Muscle layer of duodenum (tissue), 2 donors: Measurements from ENCODE around the gene DNAJC13.
"Not testable (repeated sequence)": the region's sequence is repeated elsewhere in the genome, so short reads cannot be mapped to it uniquely, and the experiment has no call there.

Experiments
- H3K27ac ChIP-seq: one replicate; pipeline ENCODE4 v1.7.0; 2013; ENCODE audit warnings: mild to moderate bottlenecking, low read length
- H3K27me3 ChIP-seq: one replicate; pipeline ENCODE4 v1.7.0; 2013; ENCODE audit warnings: low read depth, mild to moderate bottlenecking, control low read depth, low read length
- H3K36me3 ChIP-seq, 2 donors: one replicate each; pipeline ENCODE4 v1.7.0; 2013; ENCODE audit warnings: low read length in 2 of 2, control low read depth in 1 of 2, mild to moderate bottlenecking in 1 of 2; ENCODE audit not compliant: insufficient read depth in 2 of 2, control insufficient read depth in 1 of 2
- H3K4me1 ChIP-seq, 2 donors: one replicate each; pipeline ENCODE4 v1.7.0; 2013; ENCODE audit warnings: low read length in 2 of 2, mild to moderate bottlenecking in 2 of 2, control low read depth in 1 of 2, moderate library complexity in 1 of 2; ENCODE audit not compliant: insufficient read depth in 2 of 2, control insufficient read depth in 1 of 2
- H3K4me3 ChIP-seq, 2 donors: one replicate each; pipeline ENCODE4 v1.7.0; 2013; ENCODE audit warnings: low read length in 2 of 2, low read depth in 1 of 2, mild to moderate bottlenecking in 1 of 2
- H3K9me3 ChIP-seq, 2 donors: one replicate each; pipeline ENCODE4 v1.7.0; 2013; ENCODE audit warnings: low read length in 2 of 2, control low read depth in 1 of 2, mild to moderate bottlenecking in 1 of 2; ENCODE audit not compliant: control insufficient read depth in 1 of 2
- donor health status: healthy.

Gene DNAJC13

DNA sequence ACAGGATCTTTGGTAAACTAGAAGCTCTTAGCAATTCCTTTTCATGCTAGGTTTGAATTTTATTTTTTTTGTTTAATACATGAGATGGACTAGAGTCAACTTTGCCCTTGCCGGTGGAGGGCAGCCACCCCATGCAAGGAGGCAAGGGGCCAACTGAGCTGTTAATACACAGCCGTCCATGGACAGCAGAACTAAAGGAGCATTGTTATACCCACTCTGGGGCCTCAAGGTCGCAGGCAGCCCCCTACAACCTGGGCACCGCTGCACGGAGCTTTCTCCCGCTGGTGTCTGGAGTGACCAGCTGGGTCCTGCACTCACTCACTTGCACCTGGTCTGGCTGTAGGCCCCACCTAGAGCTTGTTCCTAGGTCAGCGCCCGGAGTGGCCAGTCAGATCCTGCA, 131.9 kb downstream of the DNAJC13 start:
- no peak overlapping the region for H3K4me3 ChIP-seq
- H3K4me1 ChIP-seq = peaks cover 6 to 7% of the 10 kb centered on the region in 2 donors
- H3K9me3 ChIP-seq = no peaks in the 10 kb centered on the region
- H3K36me3 ChIP-seq = no peaks in the 10 kb centered on the region
- H3K27me3 ChIP-seq = no peaks in the 10 kb centered on the region
- H3K27ac ChIP-seq = no peak overlapping the region

- H3K27ac ChIP-seq = no peak overlapping the region
These were observed 132.7 kb downstream of the DNAJC13 start for GRCh38 chr3:132549890-132550578.

DNA sequence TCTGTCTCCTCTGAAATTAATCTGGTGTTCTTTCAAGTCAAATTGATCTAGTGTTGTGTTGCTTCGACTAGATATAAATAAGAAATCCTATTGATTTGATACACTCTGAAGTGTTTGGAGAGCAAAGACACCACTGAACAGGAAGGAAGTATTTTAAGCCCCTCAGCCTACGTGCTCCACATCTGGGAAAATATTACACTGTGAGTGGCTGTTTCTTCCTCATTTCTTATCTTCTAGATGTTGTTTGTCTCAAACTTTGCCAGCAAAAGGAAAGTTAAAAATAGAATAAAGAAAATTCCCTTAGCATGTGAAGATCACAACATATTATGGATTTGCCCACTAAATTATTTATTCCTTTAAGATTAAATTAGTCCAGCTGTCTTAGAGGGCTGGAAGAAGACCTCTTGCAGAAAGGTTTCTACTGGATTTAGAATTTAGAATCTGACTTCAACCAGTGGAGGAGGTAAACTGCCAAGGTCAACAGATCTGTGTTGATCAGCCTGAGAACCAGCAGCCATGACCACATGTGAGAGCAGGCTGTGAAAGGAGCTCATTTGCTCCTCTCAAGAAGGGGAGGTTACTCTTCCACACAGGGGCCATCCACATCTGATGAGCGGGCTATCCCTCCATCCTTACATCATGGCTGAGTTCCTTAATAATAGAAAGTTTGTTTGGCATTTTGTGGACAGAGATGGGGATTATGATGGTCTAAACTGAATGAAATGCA, 133.4 kb downstream of the DNAJC13 start:
- Histone ChIP-seq H3K4me3 (no peak overlapping the region), H3K27me3 (no peaks in the 10 kb centered on the region), H3K4me1 (peaks cover 7 to 15% of the 10 kb centered on the region in 2 donors), H3K27ac (no peak overlapping the region), H3K36me3 (no peaks in the 10 kb centered on the region), H3K9me3 (no peaks in the 10 kb centered on the region)

More at GRCh38 chr3:132549890-132550578, 132.7 kb downstream of the DNAJC13 start:
- Histone ChIP-seq H3K4me1 (peaks cover 7 to 14% of the 10 kb centered on the region in 2 donors), H3K36me3 (no peaks in the 10 kb centered on the region), H3K4me3 (no peak overlapping the region), H3K27me3 (no peaks in the 10 kb centered on the region), H3K9me3 (no peaks in the 10 kb centered on the region)

DNA sequence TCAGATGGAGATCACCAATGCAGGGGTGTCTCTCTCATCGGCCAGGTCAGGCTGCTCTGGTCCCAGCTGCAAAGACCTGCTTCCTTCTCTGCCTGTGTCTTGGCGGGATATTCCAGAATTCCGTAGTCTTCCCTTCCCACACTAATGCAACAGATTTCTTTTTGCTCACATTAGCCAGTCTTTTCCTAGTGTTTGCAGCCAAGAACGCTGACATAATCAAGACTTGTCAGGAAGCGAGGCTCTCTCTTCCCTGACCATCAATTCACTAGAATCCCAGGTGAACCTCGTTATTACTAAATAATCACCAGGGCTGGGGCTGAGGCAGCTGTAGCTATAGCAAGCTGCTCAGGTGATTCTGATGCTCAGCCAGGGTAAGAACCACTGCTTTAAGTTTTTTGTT, 136.5 kb downstream of the DNAJC13 start:
- Histone ChIP-seq H3K27ac (no peak overlapping the region), H3K4me1 (peaks cover 7 to 15% of the 10 kb centered on the region in 2 donors), H3K27me3 (no peaks in the 10 kb centered on the region), H3K9me3 (no peaks in the 10 kb centered on the region), H3K4me3 (no peak overlapping the region), H3K36me3 (peaks cover 5 to 7% of the 10 kb centered on the region in 2 donors)

DNA sequence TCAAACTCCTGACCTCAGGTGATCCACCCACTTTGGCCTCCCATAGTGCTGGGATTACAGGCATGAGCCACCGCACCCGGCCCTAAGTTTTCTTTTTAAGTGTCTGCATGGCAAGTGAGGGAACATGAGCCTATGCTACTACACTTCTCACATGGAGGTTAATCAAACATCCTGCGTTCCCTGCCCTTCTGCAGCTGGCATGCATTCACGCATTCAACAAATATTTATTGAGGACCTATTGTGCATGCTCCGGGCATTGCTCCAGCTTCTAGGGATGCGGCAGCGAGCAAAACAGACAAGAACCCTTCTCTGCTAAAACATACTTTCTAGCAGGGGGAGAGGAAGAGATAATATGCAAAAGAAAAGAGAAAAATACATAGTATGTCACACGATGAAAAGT, 137.1 kb downstream of the DNAJC13 start:
- Histone ChIP-seq H3K4me1 (peaks cover 7 to 15% of the 10 kb centered on the region in 2 donors), H3K4me3 (no peak overlapping the region), H3K36me3 (peaks cover 6 to 13% of the 10 kb centered on the region in 2 donors), H3K27me3 (no peaks in the 10 kb centered on the region), H3K9me3 (no peaks in the 10 kb centered on the region), H3K27ac (no peak overlapping the region)

DNA sequence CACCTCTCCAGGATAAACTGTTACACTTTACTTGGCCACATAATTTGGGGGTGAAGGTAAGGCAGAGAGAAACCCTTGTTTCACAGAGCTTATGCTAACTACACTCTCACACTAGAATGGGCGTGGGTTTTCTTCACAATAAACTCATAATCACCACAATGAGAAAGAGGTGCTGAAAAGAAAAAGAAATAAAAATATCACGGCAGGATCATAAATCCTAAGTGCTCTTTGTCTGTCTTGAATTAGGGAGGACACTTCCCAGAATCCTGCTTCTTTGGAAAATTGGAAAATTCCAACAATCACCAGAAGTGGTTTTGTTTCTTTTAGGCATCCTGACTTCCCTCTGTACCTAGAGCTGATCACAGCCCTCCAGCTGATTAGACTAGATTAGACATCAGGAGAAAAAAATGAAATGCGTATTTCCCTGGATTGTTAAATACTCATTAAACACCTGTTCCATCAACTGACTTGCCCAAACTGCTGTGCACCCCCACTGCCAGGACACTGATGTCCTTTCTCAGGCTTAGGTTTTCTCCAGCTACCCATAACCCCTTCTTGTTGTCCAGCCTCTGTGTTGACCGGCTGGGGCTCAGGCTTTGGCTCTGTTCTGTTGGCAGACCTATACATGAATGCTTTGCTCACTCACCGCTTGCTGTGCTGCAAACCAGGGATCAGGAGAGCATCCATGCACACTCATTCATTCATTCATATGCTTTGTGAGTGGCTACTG, 138.2 kb downstream of the DNAJC13 start:
- Histone ChIP-seq H3K27me3 (no peaks in the 10 kb centered on the region), H3K27ac (no peak overlapping the region), H3K9me3 (no peaks in the 10 kb centered on the region), H3K4me1 (peaks cover 2 to 13% of the 10 kb centered on the region in 2 donors), H3K4me3 (no peak overlapping the region), H3K36me3 (peaks cover 6 to 14% of the 10 kb centered on the region in 2 donors)

GRCh38 chr3:132556036-132556386, 138.7 kb downstream of the DNAJC13 start:
- H3K9me3 ChIP-seq, H3K4me3 ChIP-seq, H3K4me1 ChIP-seq, H3K27me3 ChIP-seq, H3K27ac ChIP-seq: not testable (repeated sequence)
- peaks cover 6 to 14% of the 10 kb centered on the region in 2 donors for H3K36me3 ChIP-seq

DNA sequence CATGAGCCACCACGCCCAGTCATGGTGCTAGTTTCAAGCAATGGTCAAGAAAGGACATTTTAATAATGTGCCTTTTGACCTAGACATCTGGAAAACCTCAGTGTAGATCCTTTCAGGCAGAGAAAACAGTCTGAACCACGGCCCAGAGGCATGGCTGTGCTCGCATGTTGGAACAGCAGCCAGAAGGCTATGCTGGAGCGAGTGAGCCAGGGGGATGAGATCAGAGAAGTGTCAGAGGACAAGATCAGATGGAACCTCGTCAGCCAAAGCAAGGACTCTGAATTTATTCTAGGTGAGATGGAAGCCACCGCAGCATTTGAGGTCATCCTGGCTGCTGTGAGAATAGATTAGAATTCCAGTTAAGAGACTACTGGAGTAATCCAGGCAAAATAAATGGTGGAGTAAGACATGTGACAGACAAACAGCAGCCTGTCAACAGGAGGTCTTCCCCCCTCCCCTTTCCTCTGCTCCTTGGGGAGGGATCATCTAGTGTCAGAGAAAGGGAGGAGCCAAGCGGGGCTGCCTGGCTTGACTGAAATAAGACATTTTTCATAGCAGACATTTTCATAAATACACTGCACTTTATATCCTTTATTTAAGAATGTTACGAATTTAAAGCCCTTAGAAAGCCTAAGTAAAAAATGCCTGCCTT, 139.3 kb downstream of the DNAJC13 start:
- no peak overlapping the region for H3K27ac ChIP-seq
- no peaks in the 10 kb centered on the region for H3K9me3 ChIP-seq
- H3K27me3 ChIP-seq = no peaks in the 10 kb centered on the region
- H3K36me3 ChIP-seq = peaks cover 6 to 14% of the 10 kb centered on the region in 2 donors
- no peak overlapping the region for H3K4me3 ChIP-seq
- peaks cover 0 to 9% of the 10 kb centered on the region in 2 donors for H3K4me1 ChIP-seq

- no peaks in the 10 kb centered on the region for H3K27me3 ChIP-seq
- H3K4me1 ChIP-seq = no peaks in the 10 kb centered on the region
- H3K27ac ChIP-seq = no peak overlapping the region
- H3K36me3 ChIP-seq = peaks cover 6 to 14% of the 10 kb centered on the region in 2 donors
- no peak overlapping the region for H3K4me3 ChIP-seq
- no peaks in the 10 kb centered on the region for H3K9me3 ChIP-seq
These were observed 143.7 kb downstream of the DNAJC13 start for GRCh38 chr3:132561003-132561402.

DNA sequence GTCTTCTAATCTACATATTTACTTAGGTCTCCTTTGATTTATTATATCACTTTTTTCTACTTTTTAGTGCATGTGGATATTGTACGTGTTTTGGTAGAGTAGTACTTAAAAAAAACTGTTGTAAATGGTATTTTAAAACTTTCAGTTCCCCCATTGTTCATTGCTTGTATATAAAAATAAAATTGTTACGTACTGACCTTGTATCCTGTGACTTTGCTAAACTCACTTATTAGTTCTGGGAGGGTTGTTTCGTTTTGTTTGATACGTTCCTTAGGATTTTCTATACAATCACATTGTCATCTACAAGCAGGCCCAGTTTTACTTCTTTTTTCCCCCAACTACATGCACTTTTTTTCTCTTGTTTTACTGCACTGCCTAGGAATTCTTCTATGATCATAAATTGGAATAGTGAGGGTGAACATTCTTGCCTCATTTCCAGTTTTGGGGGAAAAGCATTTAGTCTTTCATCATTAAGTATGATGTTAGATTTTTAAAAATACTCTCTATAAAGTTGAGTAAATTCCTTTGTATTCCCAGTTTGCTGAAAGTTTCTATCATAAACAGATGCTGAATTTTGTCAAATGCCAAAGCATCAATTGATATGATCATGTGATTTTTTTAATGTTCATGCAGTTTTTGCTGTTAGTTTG, 146.2 kb downstream of the DNAJC13 start:
- Histone ChIP-seq H3K9me3 (no peaks in the 10 kb centered on the region), H3K4me3 (no peak overlapping the region), H3K36me3 (peaks cover 4 to 10% of the 10 kb centered on the region in 2 donors), H3K27me3 (no peaks in the 10 kb centered on the region), H3K4me1 (no peaks in the 10 kb centered on the region), H3K27ac (no peak overlapping the region)
